Naive thymus-derived CD4-positive, alpha-beta T cell (primary cell): ENCODE data around the gene JUNB. TPM values are rescaled to one million over a fixed set of nuclear protein-coding genes. Genes with fewer than 3 reads are reported as not detected.

Source experiments
- ATAC-seq: fragments of 150-1000 bp; cut with Tn5 transposase; 2 replicates; pipeline ENCODE4 v1.10.0; 2021; ENCODE audit warnings: mild to moderate bottlenecking, moderate library complexity
- CTCF ChIA-PET: fragments of 350-600 bp; sonication (Branson Sonifier 250); formaldehyde crosslinking; loops from one replicate; lab custom pipeline; 2021; ENCODE audit warnings: antibody characterized with exemption; lab: Charles Lee
- POLR2A ChIA-PET: fragments of 350-600 bp; sonication (Branson Sonifier 250); formaldehyde crosslinking; loops from one replicate; lab custom pipeline; 2021; ENCODE audit warnings: antibody characterized with exemption, inconsistent platforms; lab: Charles Lee
- DNase-seq, 9 donors: peaks; one replicate each; pipeline versions ENCODE4 v3.0.0 to v3.0.0-alpha.2; 2020 to 2022; ENCODE audit warnings: mixed read lengths in 1 of 9
- H3K27ac ChIP-seq: one replicate; pipeline ENCODE4 v1.7.0; 2013; ENCODE audit warnings: mild to moderate bottlenecking, low read depth, low read length, moderate library complexity
- H3K27me3 ChIP-seq, 2 donors: one replicate each; pipeline ENCODE4 v1.7.0; 2013; ENCODE audit warnings: low read length in 2 of 2, mild to moderate bottlenecking in 2 of 2, moderate library complexity in 2 of 2; ENCODE audit not compliant: control insufficient read depth in 2 of 2, insufficient read depth in 2 of 2
- H3K36me3 ChIP-seq, 3 experiments: 1 replicate in 2 of 3; 2 replicates in 1 of 3; pipeline ENCODE4 v1.7.0; 2013; ENCODE audit warnings: low read length in 3 of 3, mild to moderate bottlenecking in 3 of 3, moderate library complexity in 1 of 3; ENCODE audit not compliant: insufficient read depth in 3 of 3, control insufficient read depth in 2 of 3
- H3K4me1 ChIP-seq, 2 donors: one replicate each; pipeline ENCODE4 v1.7.0; 2013; ENCODE audit warnings: low read length in 2 of 2, mild to moderate bottlenecking in 2 of 2, moderate library complexity in 1 of 2; ENCODE audit not compliant: control insufficient read depth in 2 of 2, insufficient read depth in 2 of 2
- H3K4me3 ChIP-seq: 2 replicates; pipeline ENCODE4 v1.7.0; 2013; ENCODE audit warnings: mild to moderate bottlenecking, low read length
- H3K9me3 ChIP-seq, 3 experiments: 1 replicate in 2 of 3; 2 replicates in 1 of 3; pipeline ENCODE4 v1.7.0; 2013; ENCODE audit warnings: low read length in 3 of 3; ENCODE audit not compliant: control insufficient read depth in 2 of 3
- H3K27ac Mint-ChIP-seq, 9 donors: one replicate each; pipeline ENCODE4 v1.8.0; 2020 to 2022; ENCODE audit warnings: mixed read lengths in 9 of 9, mild to moderate bottlenecking in 8 of 9, moderate library complexity in 5 of 9, inconsistent platforms in 2 of 9
- H3K27me3 Mint-ChIP-seq, 5 donors: one replicate each; pipeline ENCODE4 v1.8.0; 2021 to 2022; ENCODE audit warnings: mixed read lengths in 5 of 5, mild to moderate bottlenecking in 1 of 5
- H3K36me3 Mint-ChIP-seq, 5 donors: one replicate each; pipeline ENCODE4 v1.8.0; 2020 to 2022; ENCODE audit warnings: mixed read lengths in 5 of 5, mild to moderate bottlenecking in 3 of 5, inconsistent platforms in 1 of 5
- H3K4me1 Mint-ChIP-seq, 7 donors: one replicate each; pipeline ENCODE4 v1.8.0; 2020 to 2022; ENCODE audit warnings: mixed read lengths in 7 of 7, mild to moderate bottlenecking in 3 of 7, inconsistent platforms in 1 of 7
- H3K4me3 Mint-ChIP-seq, 10 donors: one replicate each; pipeline ENCODE4 v1.8.0; 2020 to 2022; ENCODE audit warnings: mild to moderate bottlenecking in 10 of 10, mixed read lengths in 10 of 10, moderate library complexity in 6 of 10, inconsistent platforms in 2 of 10
- H3K9me3 Mint-ChIP-seq, 11 donors: one replicate each; pipeline ENCODE4 v1.8.0; 2020 to 2022; ENCODE audit warnings: mixed read lengths in 11 of 11, mild to moderate bottlenecking in 4 of 11, inconsistent platforms in 1 of 11, moderate library complexity in 1 of 11
- intact Hi-C, 2 donors: fragments of 100-400 bp; cut with micrococcal nuclease; formaldehyde crosslinking; loops; one replicate each; pipeline ENCODE4 v1.15.1; 2023
- polyA plus RNA-seq, 2 donors: library from polyadenylated mRNA; unstranded; fragments of 300-500 nt; fragmentation: Illumina TruSeq; gene quantifications; one replicate each; pipeline ENCODE4 v1.2.3, GENCODE V29; 2021
- total RNA-seq, 6 experiments: library from RNA in 5 of 6; stranded (reverse) in 5 of 6; gene quantifications; 1 replicate in 5 of 6; 2 replicates in 1 of 6; pipeline ENCODE4 v1.2.3 and lab custom pipeline; 2021 to 2026

JUNB gene
- total and polyA plus RNA-seq, 7 experiments from 2014 or later = 107 to 2,198 (median 690) TPM

GRCh38 chr19:12825254-12826131, 34.2 kb downstream of the JUNB start:
- ChIA-PET POLR2A (interaction anchor here (0.6 kb wide), 1 partner anchor 187 kb away, joined by 3 read pairs; no protein-coding TSS in a partner anchor), CTCF (interaction anchor here (0.5 to 1.1 kb wide), 3 partner anchors 22 to 75 kb away, joined by 3 to 4 read pairs (median 3); no protein-coding TSS in a partner anchor)
- Mint-ChIP-seq H3K36me3 (peaks cover 0 to 4% (median 0%) of the 10 kb centered on the region in 5 donors), H3K4me1 (peaks cover 4 to 13% (median 9%) of the 10 kb centered on the region in 7 donors), H3K27me3 (peaks cover 39 to 57% (median 50%) of the 10 kb centered on the region in 5 donors), H3K4me3 (peak overlapping the region in 6 of 10 donors; percentile 8 to 60 (median 44)), H3K27ac (peak overlapping the region in 1 of 9 donors; percentile 25), H3K9me3 (peaks cover 0 to 5% (median 3%) of the 10 kb centered on the region in 11 donors)
- ATAC-seq = peak; percentile 45
- Histone ChIP-seq H3K27ac (no peak overlapping the region), H3K36me3 (no peaks in the 10 kb centered on the region), H3K9me3 (no peaks in the 10 kb centered on the region), H3K4me1 (no peaks in the 10 kb centered on the region), H3K4me3 (no peak overlapping the region), H3K27me3 (peaks cover 0 to 18% of the 10 kb centered on the region in 2 donors)
- intact Hi-C loops = no loop called here
- no peak for DNase-seq

- peak in 1 of 9 donors; percentile 42 for DNase-seq
- Histone ChIP-seq H3K27me3 (peaks cover 11 to 41% of the 10 kb centered on the region in 2 donors), H3K9me3 (no peaks in the 10 kb centered on the region), H3K36me3 (no peaks in the 10 kb centered on the region), H3K27ac (no peak overlapping the region), H3K4me1 (peaks cover 5 to 8% of the 10 kb centered on the region in 2 donors), H3K4me3 (no peak overlapping the region)
- Mint-ChIP-seq H3K36me3 (peaks cover 0 to 4% (median 1%) of the 10 kb centered on the region in 5 donors), H3K4me3 (no peak overlapping the region), H3K27me3 (peaks cover 61 to 86% (median 75%) of the 10 kb centered on the region in 5 donors), H3K27ac (no peak overlapping the region), H3K4me1 (peaks cover 12 to 32% (median 26%) of the 10 kb centered on the region in 7 donors), H3K9me3 (peaks cover 0 to 12% (median 5%) of the 10 kb centered on the region in 11 donors)
- intact Hi-C loops = no loop called here
- ChIA-PET POLR2A (interaction anchor here (0.6 kb wide), 1 partner anchor 65 kb away, joined by 3 read pairs; no protein-coding TSS in a partner anchor), CTCF (interaction anchor here (0.6 to 1.3 kb wide), 3 partner anchors 15 to 228 kb away, joined by 3 to 4 read pairs (median 3); no protein-coding TSS in a partner anchor)
- ATAC-seq = no peak
These were observed 37.2 kb downstream of the JUNB start for GRCh38 chr19:12828494-12828893.

- ATAC-seq = no peak
- peak overlapping the region; percentile 38 for H3K4me3 ChIP-seq
- H3K27me3 Mint-ChIP-seq = peaks cover 74 to 82% (median 76%) of the 10 kb centered on the region in 5 donors
- H3K4me3 Mint-ChIP-seq = peak overlapping the region; percentile 37 to 73 (median 66)
- no peak overlapping the region for H3K27ac ChIP-seq
- H3K9me3 Mint-ChIP-seq = peaks cover 0 to 15% (median 5%) of the 10 kb centered on the region in 11 donors
- H3K36me3 ChIP-seq = no peaks in the 10 kb centered on the region
- H3K36me3 Mint-ChIP-seq = peaks cover 0 to 4% (median 0%) of the 10 kb centered on the region in 5 donors
- ChIA-PET POLR2A (no interaction called here), CTCF (no interaction called here)
- H3K9me3 ChIP-seq = no peaks in the 10 kb centered on the region
- DNase-seq = no peak
- peaks cover 5 to 8% of the 10 kb centered on the region in 2 donors for H3K4me1 ChIP-seq
- H3K4me1 Mint-ChIP-seq = peaks cover 7 to 33% (median 23%) of the 10 kb centered on the region in 7 donors
- H3K27ac Mint-ChIP-seq = peak overlapping the region in 2 of 9 donors; percentile 10 to 24
- H3K27me3 ChIP-seq = peaks cover 15 to 49% of the 10 kb centered on the region in 2 donors
- intact Hi-C loops = no loop called here
These were observed 42.1 kb downstream of the JUNB start for GRCh38 chr19:12833418-12833737.

- H3K9me3 ChIP-seq = no peaks in the 10 kb centered on the region
- no peaks in the 10 kb centered on the region for H3K36me3 ChIP-seq
- H3K27me3 ChIP-seq = peaks cover 15 to 49% of the 10 kb centered on the region in 2 donors
- ChIA-PET POLR2A (no interaction called here), CTCF (interaction anchor here (0.6 kb wide), 1 partner anchor 39 kb away, joined by 3 read pairs; no protein-coding TSS in a partner anchor)
- Mint-ChIP-seq H3K27me3 (peaks cover 72 to 78% (median 73%) of the 10 kb centered on the region in 5 donors), H3K27ac (no peak overlapping the region), H3K36me3 (peaks cover 0 to 4% (median 0%) of the 10 kb centered on the region in 5 donors), H3K4me3 (peak overlapping the region in 9 of 10 donors; percentile 44 to 78 (median 61)), H3K9me3 (peaks cover 0 to 15% (median 5%) of the 10 kb centered on the region in 11 donors), H3K4me1 (peaks cover 7 to 35% (median 25%) of the 10 kb centered on the region in 7 donors)
- intact Hi-C loops = no loop called here
- no peak overlapping the region for H3K27ac ChIP-seq
- DNase-seq (no peak), ATAC-seq (peak; percentile 34)
- peaks cover 8% of the 10 kb centered on the region in 2 donors for H3K4me1 ChIP-seq
- H3K4me3 ChIP-seq = no peak overlapping the region
These were observed 42.7 kb downstream of the JUNB start for GRCh38 chr19:12833738-12834565.

GRCh38 chr19:12834566-12834943, 43.3 kb downstream of the JUNB start, which contains the start of gene RTBDN:
Gene RTBDN, minus strand, starts transcription at chr19:12834579. Its CDS starts 4,600 bp downstream, at chr19:12829979.
- ATAC-seq = no peak
- CTCF ChIA-PET = interaction anchor here (0.6 kb wide), 1 partner anchor 38 kb away, joined by 3 read pairs; no protein-coding TSS in a partner anchor
- Histone ChIP-seq H3K36me3 (no peaks in the 10 kb centered on the region), H3K9me3 (no peaks in the 10 kb centered on the region), H3K4me3 (peak within 1 kb of the TSS; percentile 38), H3K27ac (no peak within 1 kb of the TSS), H3K27me3 (peaks cover 21 to 44% of the 10 kb centered on the region in 2 donors), H3K4me1 (peaks cover 8 to 10% of the 10 kb centered on the region in 2 donors)
- intact Hi-C loops = no loop called here
- peak within 1 kb of the TSS in 1 of 9 donors; percentile 10 for H3K27ac Mint-ChIP-seq
- peaks cover 0 to 15% (median 5%) of the 10 kb centered on the region in 11 donors for H3K9me3 Mint-ChIP-seq
- peaks cover 7 to 41% (median 31%) of the 10 kb centered on the region in 7 donors for H3K4me1 Mint-ChIP-seq
- DNase-seq = no peak
- H3K36me3 Mint-ChIP-seq = peaks cover 0 to 4% (median 0%) of the 10 kb centered on the region in 5 donors
- peaks cover 74 to 78% (median 74%) of the 10 kb centered on the region in 5 donors for H3K27me3 Mint-ChIP-seq
- POLR2A ChIA-PET = no interaction called here
- H3K4me3 Mint-ChIP-seq = peak within 1 kb of the TSS; percentile 60 to 78 (median 68)
